ENCODE results near the gene ARSG.

Gene ARSG

DNA sequence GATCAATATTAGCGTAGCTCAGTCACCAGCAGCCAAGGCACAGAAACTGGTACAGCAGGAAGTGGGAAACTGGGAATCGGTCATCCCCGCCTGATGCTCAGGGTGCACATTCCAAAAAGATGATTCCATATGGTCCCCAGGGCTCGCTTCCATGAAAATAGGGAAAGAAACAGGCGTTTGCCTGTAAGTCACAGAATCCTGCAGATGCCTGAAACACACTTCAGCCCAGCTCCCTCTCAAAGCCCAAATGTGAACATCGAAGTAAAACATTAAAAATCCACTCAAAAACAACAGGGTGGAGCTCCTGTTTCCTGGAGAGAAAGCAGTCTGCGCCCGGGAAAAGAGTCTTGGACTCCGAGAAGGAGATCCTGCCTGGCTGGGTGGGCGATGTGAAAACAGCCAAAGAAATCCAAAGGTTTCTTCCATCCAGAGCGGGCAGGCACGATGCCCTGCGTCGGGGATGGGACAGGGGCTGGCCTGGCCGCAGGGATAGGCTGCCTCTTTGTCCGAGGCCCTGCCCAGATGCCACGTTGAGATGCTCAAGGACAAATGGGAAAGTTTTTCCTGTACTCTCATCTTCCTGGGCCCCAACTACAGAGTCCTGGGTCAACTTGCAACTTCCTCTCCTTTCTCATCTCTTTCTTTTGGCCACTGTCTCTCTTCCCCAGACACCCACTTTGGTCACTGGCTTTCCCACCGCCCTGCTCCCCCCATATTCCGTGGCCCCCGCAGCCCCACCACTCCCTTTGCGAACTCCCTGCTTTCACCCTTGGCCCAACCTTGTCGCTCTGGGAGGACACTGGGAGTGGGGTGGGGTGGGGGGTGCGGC lies 165.3 kb downstream of the ARSG start:
- DNase-seq: no peak

GRCh38 chr17:68457168-68457538 lies 165.9 kb downstream of the ARSG start, which contains the start of gene WIPI1:
WIPI1 (minus strand) TSS chr17:68457496; CDS start chr17:68457421, 75 bp downstream.
- no peak for DNase-seq

GRCh38 chr17:68457539-68458259 lies 166.4 kb downstream of the ARSG start:
- peak; percentile 95 for DNase-seq

DNA sequence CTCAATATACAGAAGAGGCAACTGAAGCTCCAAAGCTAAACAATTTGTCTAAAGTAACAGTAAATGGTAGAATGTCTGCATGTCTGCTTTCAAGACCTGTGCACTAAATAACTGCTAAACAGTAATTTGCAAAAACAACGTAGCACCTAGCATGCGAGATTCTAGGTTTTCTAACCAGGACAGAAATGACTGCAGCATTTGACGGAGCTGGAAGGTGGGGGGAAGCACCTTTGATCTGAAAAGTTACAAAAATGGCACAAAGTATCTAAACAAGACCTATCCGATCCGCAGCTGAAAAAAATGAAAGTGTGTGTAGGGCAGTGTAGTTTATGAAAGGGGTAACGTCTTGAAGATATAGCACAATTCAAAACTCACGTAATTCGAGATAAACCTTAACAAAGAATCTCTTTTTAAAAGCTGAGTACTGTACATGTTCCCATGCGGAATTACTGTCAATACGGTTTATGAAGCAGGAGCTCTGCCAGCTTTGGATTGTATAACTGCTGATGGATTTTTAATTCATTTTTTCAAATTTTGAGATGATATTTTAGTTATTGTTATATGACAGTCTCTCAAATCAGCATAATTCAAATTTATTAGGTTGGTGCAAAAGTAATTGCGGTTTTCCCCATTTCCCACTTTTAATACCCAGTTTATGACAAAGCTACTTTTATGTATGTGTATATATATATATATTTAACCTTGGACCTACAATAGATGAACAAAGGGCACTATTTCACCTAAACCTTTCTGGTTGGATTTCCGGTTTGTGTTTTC lies 167.2 kb downstream of the ARSG start:
- DNase-seq: no peak

GRCh38 chr17:68459037-68459639 lies 167.8 kb downstream of the ARSG start:
- DNase-seq: no peak

DNA sequence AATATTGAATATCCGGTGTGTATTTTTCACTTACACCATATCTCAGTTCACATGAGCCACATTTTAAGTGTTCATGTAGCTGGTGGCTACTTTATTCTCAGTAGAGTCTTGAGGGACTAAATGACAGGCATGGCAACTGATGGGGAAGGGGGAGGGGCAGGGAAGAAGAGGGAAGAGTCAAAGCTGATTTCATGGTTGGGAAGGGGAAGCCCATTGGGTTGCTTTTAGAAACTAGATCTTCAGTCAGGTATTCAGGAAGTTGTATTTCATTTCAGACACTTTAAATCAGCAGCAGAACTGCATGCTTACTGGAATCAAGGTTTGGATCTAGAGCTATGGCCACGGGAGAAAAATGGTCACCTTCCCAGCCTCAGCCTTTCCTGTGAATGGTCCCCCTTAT lies 168.9 kb downstream of the ARSG start:
- no peak for DNase-seq

DNA sequence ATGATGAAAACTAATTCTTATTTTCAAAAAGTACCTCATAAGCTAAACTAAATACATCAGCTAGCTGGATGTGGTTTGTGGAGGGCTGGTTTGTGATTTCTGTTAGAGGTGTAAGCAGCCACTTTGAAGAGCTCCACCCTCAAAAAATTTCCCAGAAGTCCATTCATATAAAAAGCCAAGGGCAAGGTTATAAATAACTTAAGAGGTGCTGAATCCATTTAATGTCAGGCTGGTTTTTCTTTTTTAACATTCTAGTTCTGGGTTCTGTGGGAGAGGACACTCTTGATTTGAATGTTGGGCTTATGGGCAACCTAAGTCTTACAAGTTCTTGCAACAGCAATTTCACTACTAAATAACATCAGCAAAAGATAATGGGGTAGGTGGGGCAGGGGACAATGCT lies 169.4 kb downstream of the ARSG start:
- DNase-seq: no peak

- DNase-seq: no peak
Observed at GRCh38 chr17:68461122-68461539, 169.8 kb downstream of the ARSG start.

- DNase-seq: no peak
Observed at GRCh38 chr17:68461589-68461988, 170.3 kb downstream of the ARSG start.

GRCh38 chr17:68462381-68463210 lies 171.3 kb downstream of the ARSG start:
- peak; percentile 87 for DNase-seq

DNA sequence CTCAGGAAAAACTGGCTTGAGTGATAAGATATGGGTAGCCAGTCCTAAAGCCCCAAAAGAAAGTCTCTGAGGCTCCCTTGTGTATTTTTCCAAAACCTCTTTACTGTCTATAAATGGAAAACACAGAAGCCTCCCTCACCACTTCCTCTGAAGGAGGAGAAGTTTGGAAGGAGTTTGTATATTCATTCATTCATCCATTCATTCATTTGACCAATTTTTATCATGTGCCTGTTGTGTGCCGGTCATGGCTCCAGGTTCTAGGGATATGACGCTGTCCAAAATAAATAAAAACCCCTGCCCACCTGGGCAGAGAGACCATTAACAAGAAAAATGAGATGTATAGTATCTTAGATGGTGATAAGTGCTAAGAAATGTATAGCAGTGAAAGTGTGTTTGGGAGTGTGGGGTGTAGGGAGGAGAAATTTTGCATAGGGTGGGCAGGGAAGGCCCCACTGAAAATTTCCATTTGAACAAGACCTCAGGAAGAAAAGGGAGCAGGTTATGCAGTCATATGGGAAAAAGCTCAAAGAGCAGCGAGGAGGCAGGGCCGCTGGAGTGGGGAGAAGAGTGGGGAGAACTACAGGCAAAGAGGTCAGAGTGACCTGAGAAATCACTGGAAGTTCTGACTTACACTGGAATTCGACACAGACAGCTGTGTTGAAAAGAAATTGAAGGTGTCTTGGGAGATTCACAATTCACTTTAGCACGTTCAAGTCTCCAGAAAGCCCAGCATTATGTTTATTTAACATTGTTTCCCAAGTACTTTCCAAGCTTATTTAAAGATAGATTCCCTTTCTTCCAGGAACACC lies 172.1 kb downstream of the ARSG start:
- DNase-seq: no peak

DNA sequence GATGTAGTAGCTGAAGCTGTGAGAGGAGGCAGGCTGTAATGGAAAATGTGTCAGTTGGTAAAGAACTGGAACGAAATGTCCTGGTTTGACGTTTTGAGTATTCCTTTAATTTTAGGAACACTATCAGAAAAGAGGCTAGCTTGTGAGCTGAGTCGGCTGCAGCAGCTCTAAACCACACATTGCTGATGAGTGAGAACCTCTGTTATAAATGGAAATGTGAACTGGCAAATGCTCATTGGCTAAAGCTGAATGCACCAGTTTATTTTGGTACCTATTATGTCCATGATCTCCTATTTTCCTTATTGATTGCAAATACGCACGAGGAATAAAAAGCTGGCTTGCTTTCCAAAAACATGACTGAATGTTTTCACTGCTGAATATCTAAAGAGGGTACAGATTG lies 177.0 kb downstream of the ARSG start:
- no peak for DNase-seq

- peak; percentile 34 for DNase-seq
Observed at GRCh38 chr17:68468788-68469187, 177.5 kb downstream of the ARSG start.

Measured in NCI-H2171 treated with DMSO at 0.1 percent for 48 hours (cell line).